ENCODE measurements around the gene TIAM2. TPM values are rescaled to one million over a fixed set of nuclear protein-coding genes. Genes with fewer than 3 reads are reported as not detected.

Gene TIAM2
- total RNA-seq, 1 experiment from 2014 or later, result 9.1 TPM

- no peak for TF ChIP-seq CTCF (conservative IDR thresholded peaks at IDR 0.05; ENCODE audit: low read depth, low read length)
- TF ChIP-seq EZH2 (IDR thresholded peaks at IDR 0.05; ENCODE audit: borderline replicate concordance, low read depth, low read length, poor library complexity, severe bottlenecking), result no peak
Measured at GRCh38 chr6:155066361-155066760, 71.2 kb downstream of the TIAM2 start.

GRCh38 chr6:155066921-155067680, 72.0 kb downstream of the TIAM2 start:
- TF ChIP-seq EZH2 (IDR thresholded peaks at IDR 0.05; ENCODE audit: borderline replicate concordance, low read depth, low read length, poor library complexity, severe bottlenecking), result no peak
- no peak for TF ChIP-seq CTCF (conservative IDR thresholded peaks at IDR 0.05; ENCODE audit: low read depth, low read length)
- no peak for DNase-seq (ENCODE audit: low spot score)
- H3K9me3 ChIP-seq (ENCODE audit: low read depth, low read length, poor library complexity, severe bottlenecking), result no peaks in the 10 kb centered on the region
- POLR2A ChIA-PET (ENCODE audit: low non-redundant PET), result no interaction called here
- H3K4me1 ChIP-seq (ENCODE audit: insufficient read depth, low read length, poor library complexity, severe bottlenecking), result no peaks in the 10 kb centered on the region
- no peaks in the 10 kb centered on the region for H3K36me3 ChIP-seq (ENCODE audit: insufficient read depth, low read length, poor library complexity, severe bottlenecking)
- no peak overlapping the region for H3K27ac ChIP-seq (ENCODE audit: low read depth, low read length, poor library complexity, severe bottlenecking)
- no peak overlapping the region for H3K4me3 ChIP-seq (ENCODE audit: low read depth, low read length, poor library complexity, severe bottlenecking)
- H3K27me3 ChIP-seq (replicated peaks; ENCODE audit: insufficient read depth, low read depth, low read length, poor library complexity), result no peaks in the 10 kb centered on the region
- BruUV-seq (replicated peaks), result no TSS peak
- intact Hi-C loops (cut with micrococcal nuclease; ENCODE audit: unreplicated experiment), result no loop called here
- CTCF ChIA-PET, result no interaction called here

More at GRCh38 chr6:155066361-155066760, 71.2 kb downstream of the TIAM2 start:
- ChIA-PET CTCF (no interaction called here), POLR2A (ENCODE audit: low non-redundant PET) (no interaction called here)
- Histone ChIP-seq H3K4me1 (ENCODE audit: insufficient read depth, low read length, poor library complexity, severe bottlenecking) (no peaks in the 10 kb centered on the region), H3K4me3 (ENCODE audit: low read depth, low read length, poor library complexity, severe bottlenecking) (no peak overlapping the region), H3K27ac (ENCODE audit: low read depth, low read length, poor library complexity, severe bottlenecking) (no peak overlapping the region), H3K9me3 (ENCODE audit: low read depth, low read length, poor library complexity, severe bottlenecking) (no peaks in the 10 kb centered on the region), H3K36me3 (ENCODE audit: insufficient read depth, low read length, poor library complexity, severe bottlenecking) (no peaks in the 10 kb centered on the region), H3K27me3 (replicated peaks; ENCODE audit: insufficient read depth, low read depth, low read length, poor library complexity) (no peaks in the 10 kb centered on the region)
- no peak for DNase-seq (ENCODE audit: low spot score)
- BruUV-seq (replicated peaks), result no TSS peak
- intact Hi-C loops (cut with micrococcal nuclease; ENCODE audit: unreplicated experiment), result no loop called here

- no peak for TF ChIP-seq EZH2 (IDR thresholded peaks at IDR 0.05; ENCODE audit: borderline replicate concordance, low read depth, low read length, poor library complexity, severe bottlenecking)
- no peak for TF ChIP-seq CTCF (conservative IDR thresholded peaks at IDR 0.05; ENCODE audit: low read depth, low read length)
- Histone ChIP-seq H3K4me3 (ENCODE audit: low read depth, low read length, poor library complexity, severe bottlenecking) (no peak overlapping the region), H3K27ac (ENCODE audit: low read depth, low read length, poor library complexity, severe bottlenecking) (no peak overlapping the region), H3K9me3 (ENCODE audit: low read depth, low read length, poor library complexity, severe bottlenecking) (no peaks in the 10 kb centered on the region), H3K36me3 (ENCODE audit: insufficient read depth, low read length, poor library complexity, severe bottlenecking) (no peaks in the 10 kb centered on the region), H3K4me1 (ENCODE audit: insufficient read depth, low read length, poor library complexity, severe bottlenecking) (no peaks in the 10 kb centered on the region), H3K27me3 (replicated peaks; ENCODE audit: insufficient read depth, low read depth, low read length, poor library complexity) (no peaks in the 10 kb centered on the region)
- intact Hi-C loops (cut with micrococcal nuclease; ENCODE audit: unreplicated experiment), result no loop called here
- no TSS peak for BruUV-seq (replicated peaks)
- ChIA-PET POLR2A (ENCODE audit: low non-redundant PET) (no interaction called here), CTCF (no interaction called here)
- no peak for DNase-seq (ENCODE audit: low spot score)
Measured at GRCh38 chr6:155067956-155068615, 73.0 kb downstream of the TIAM2 start.

All from A673 (cell line).